Neural cell (in vitro differentiated cells): ENCODE results near the gene IRF2BPL. TPM values are rescaled to one million over a fixed set of nuclear protein-coding genes. Genes with fewer than 3 reads are reported as not detected.

ENCODE experiments used
- H2AFZ ChIP-seq: fragments of 200-600, 300-800 bp; sonication (generic), shearing (Covaris generic); 2 replicates; pipeline ENCODE4 v1.6.0; 2014; ENCODE audit warnings: low read depth, mild to moderate bottlenecking, antibody characterized with exemption, low read length, moderate library complexity
- H3F3A ChIP-seq: fragments of 200-600 bp; shearing (Covaris generic); 2 replicates; pipeline ENCODE4 v1.6.1; 2016; ENCODE audit warnings: mild to moderate bottlenecking, moderate library complexity, mixed read lengths, antibody characterized with exemption, low read length; ENCODE audit not compliant: insufficient read depth, poor library complexity, severe bottlenecking
- H3K27ac ChIP-seq: fragments of 200-600, 300-800 bp; sonication (generic), shearing (Covaris generic); 2 replicates; pipeline ENCODE4 v1.5.1; 2014; ENCODE audit warnings: mild to moderate bottlenecking, low read length, moderate library complexity
- H3K27me3 ChIP-seq: fragments of 300-800, 200-600 bp; sonication (generic), shearing (Covaris generic); 2 replicates; pipeline ENCODE4 v1.6.0; 2014; ENCODE audit warnings: mild to moderate bottlenecking, low read depth, low read length, moderate library complexity; ENCODE audit not compliant: insufficient read depth
- H3K36me3 ChIP-seq: fragments of 300-800, 200-600 bp; sonication (generic), shearing (Covaris generic); 2 replicates; pipeline ENCODE4 v1.5.1; 2014; ENCODE audit warnings: mild to moderate bottlenecking, antibody characterized with exemption, low read length, moderate library complexity; ENCODE audit not compliant: insufficient read depth
- H3K4me2 ChIP-seq: fragments of 300-800, 200-600 bp; sonication (generic), shearing (Covaris generic); 2 replicates; pipeline ENCODE4 v1.6.0; 2014; ENCODE audit warnings: mild to moderate bottlenecking, low read length
- H3K4me3 ChIP-seq: fragments of 300-800, 200-600 bp; sonication (generic), shearing (Covaris generic); 2 replicates; pipeline ENCODE4 v1.5.1; 2014; ENCODE audit warnings: mild to moderate bottlenecking, low read length, moderate library complexity
- H3K79me2 ChIP-seq: fragments of 200-600 bp; shearing (Covaris generic); replicated peaks from 2 replicates; pipeline ENCODE4 v1.6.0; 2014; ENCODE audit warnings: mild to moderate bottlenecking, low read length, moderate library complexity; ENCODE audit not compliant: insufficient read depth
- H3K9ac ChIP-seq: fragments of 300-800, 200-600 bp; sonication (generic), shearing (Covaris generic); 2 replicates; pipeline ENCODE4 v1.6.1; 2016; ENCODE audit warnings: mild to moderate bottlenecking, low read length, mixed read lengths
- H3K9me2 ChIP-seq: fragments of 200-600 bp; shearing (Covaris generic); 2 replicates; pipeline ENCODE4 v1.6.1; 2016; ENCODE audit warnings: mild to moderate bottlenecking, low read length, mixed read lengths; ENCODE audit not compliant: insufficient read depth
- H3K9me3 ChIP-seq: fragments of 200-600, 300-800 bp; sonication (generic), shearing (Covaris generic); 2 replicates; pipeline ENCODE4 v1.6.1; 2016; ENCODE audit warnings: mild to moderate bottlenecking, mixed run types, low read length, moderate library complexity, mixed read lengths
- H4K20me1 ChIP-seq: fragments of 200-600 bp; shearing (Covaris generic); 2 replicates; pipeline ENCODE4 v1.6.1; 2016; ENCODE audit warnings: mild to moderate bottlenecking, mixed run types; ENCODE audit not compliant: insufficient read depth
- EP300 ChIP-seq: fragments of 450-650 bp; conservative IDR thresholded peaks from 2 replicates; pipeline ENCODE4 v1.6.1; 2014; ENCODE audit warnings: antibody characterized with exemption, mild to moderate bottlenecking, moderate library complexity; ENCODE audit not compliant: poor library complexity, severe bottlenecking
- EZH2 ChIP-seq: fragments of 200-600, 300-800 bp; shearing (Covaris generic), sonication (generic); IDR thresholded peaks from 2 replicates; pipeline ENCODE4 v1.6.1; 2014; ENCODE audit warnings: antibody characterized with exemption, low read length, borderline replicate concordance, mild to moderate bottlenecking; ENCODE audit not compliant: insufficient read depth, poor library complexity, severe bottlenecking
- MXI1 ChIP-seq: fragments of 450-650 bp; conservative IDR thresholded peaks from 2 replicates; pipeline ENCODE4 v1.6.1; 2014; ENCODE audit warnings: antibody characterized with exemption, mild to moderate bottlenecking; ENCODE audit not compliant: poor library complexity, severe bottlenecking
- POLR2AphosphoS5 ChIP-seq: IDR thresholded peaks from 2 replicates; pipeline ENCODE4 v1.6.1; 2012
- RAD21 ChIP-seq: fragments of 450-650 bp; conservative IDR thresholded peaks from 2 replicates; pipeline ENCODE4 v1.6.1; 2014; ENCODE audit warnings: antibody characterized with exemption, mild to moderate bottlenecking, moderate library complexity
- SMC3 ChIP-seq: fragments of 450-650 bp; conservative IDR thresholded peaks from 2 replicates; pipeline ENCODE4 v1.6.1; 2014; ENCODE audit warnings: antibody characterized with exemption, mild to moderate bottlenecking, moderate library complexity; ENCODE audit not compliant: poor library complexity
- TAF1 ChIP-seq: IDR thresholded peaks from 2 replicates; pipeline ENCODE4 v1.6.1; 2012; ENCODE audit warnings: low read depth
- polyA plus RNA-seq: library from polyadenylated mRNA; depleted of rRNA; stranded (reverse); fragments of >200 nt; gene quantifications from 2 replicates; pipeline ENCODE4 v1.2.3, GENCODE V29; 2014
- TF ChIP-seq, protein P1 (sequence below): IDR thresholded peaks from 2 replicates; pipeline ENCODE4 v1.6.1; 2012; ENCODE audit warnings: borderline replicate concordance
- TF ChIP-seq, protein P2 (sequence below): fragments of 450-650 bp; IDR thresholded peaks from 2 replicates; pipeline ENCODE4 v1.5.1; 2014; ENCODE audit warnings: antibody characterized with exemption, mild to moderate bottlenecking, moderate library complexity; ENCODE audit not compliant: poor library complexity, severe bottlenecking

IRF2BPL gene
- polyA plus RNA-seq, 1 donor from 2014 or later = 42.9 TPM

DNA sequence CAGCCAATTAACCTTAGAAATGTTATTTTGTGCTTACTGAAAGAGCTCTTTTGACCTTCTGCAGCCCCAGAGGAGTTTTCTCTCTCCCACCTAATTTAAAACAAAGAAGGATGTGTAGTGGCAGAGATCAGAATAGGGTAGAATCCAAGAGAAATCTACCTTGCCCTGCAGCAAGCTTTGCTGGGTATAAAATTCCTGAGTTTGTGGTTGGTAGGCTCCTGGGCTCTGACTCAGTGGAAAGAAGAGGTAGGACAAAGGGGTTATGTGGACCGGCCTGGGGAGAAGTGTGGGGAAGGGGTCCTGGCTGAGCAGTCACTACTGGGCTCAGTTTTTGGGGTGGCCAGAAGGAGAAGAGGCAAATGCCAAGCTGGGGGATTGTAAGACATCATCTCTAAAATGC, 46.8 kb downstream of the IRF2BPL start:
- Histone ChIP-seq H3K79me2 (no peaks in the 10 kb centered on the region), H4K20me1 (no peaks in the 10 kb centered on the region), H3K27me3 (no peaks in the 10 kb centered on the region), H3K27ac (no peak overlapping the region), H3K4me3 (no peak overlapping the region), H3K9ac (no peak overlapping the region), H2AFZ (no peak overlapping the region), H3K36me3 (no peaks in the 10 kb centered on the region), H3K9me2 (no peaks in the 10 kb centered on the region), H3F3A (no peaks in the 10 kb centered on the region), H3K4me2 (no peak overlapping the region), H3K9me3 (no peaks in the 10 kb centered on the region)
- no peak for TF ChIP-seq MXI1
- TF ChIP-seq, protein P1, sequence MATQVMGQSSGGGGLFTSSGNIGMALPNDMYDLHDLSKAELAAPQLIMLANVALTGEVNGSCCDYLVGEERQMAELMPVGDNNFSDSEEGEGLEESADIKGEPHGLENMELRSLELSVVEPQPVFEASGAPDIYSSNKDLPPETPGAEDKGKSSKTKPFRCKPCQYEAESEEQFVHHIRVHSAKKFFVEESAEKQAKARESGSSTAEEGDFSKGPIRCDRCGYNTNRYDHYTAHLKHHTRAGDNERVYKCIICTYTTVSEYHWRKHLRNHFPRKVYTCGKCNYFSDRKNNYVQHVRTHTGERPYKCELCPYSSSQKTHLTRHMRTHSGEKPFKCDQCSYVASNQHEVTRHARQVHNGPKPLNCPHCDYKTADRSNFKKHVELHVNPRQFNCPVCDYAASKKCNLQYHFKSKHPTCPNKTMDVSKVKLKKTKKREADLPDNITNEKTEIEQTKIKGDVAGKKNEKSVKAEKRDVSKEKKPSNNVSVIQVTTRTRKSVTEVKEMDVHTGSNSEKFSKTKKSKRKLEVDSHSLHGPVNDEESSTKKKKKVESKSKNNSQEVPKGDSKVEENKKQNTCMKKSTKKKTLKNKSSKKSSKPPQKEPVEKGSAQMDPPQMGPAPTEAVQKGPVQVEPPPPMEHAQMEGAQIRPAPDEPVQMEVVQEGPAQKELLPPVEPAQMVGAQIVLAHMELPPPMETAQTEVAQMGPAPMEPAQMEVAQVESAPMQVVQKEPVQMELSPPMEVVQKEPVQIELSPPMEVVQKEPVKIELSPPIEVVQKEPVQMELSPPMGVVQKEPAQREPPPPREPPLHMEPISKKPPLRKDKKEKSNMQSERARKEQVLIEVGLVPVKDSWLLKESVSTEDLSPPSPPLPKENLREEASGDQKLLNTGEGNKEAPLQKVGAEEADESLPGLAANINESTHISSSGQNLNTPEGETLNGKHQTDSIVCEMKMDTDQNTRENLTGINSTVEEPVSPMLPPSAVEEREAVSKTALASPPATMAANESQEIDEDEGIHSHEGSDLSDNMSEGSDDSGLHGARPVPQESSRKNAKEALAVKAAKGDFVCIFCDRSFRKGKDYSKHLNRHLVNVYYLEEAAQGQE = no peak
- TF ChIP-seq, protein P2, sequence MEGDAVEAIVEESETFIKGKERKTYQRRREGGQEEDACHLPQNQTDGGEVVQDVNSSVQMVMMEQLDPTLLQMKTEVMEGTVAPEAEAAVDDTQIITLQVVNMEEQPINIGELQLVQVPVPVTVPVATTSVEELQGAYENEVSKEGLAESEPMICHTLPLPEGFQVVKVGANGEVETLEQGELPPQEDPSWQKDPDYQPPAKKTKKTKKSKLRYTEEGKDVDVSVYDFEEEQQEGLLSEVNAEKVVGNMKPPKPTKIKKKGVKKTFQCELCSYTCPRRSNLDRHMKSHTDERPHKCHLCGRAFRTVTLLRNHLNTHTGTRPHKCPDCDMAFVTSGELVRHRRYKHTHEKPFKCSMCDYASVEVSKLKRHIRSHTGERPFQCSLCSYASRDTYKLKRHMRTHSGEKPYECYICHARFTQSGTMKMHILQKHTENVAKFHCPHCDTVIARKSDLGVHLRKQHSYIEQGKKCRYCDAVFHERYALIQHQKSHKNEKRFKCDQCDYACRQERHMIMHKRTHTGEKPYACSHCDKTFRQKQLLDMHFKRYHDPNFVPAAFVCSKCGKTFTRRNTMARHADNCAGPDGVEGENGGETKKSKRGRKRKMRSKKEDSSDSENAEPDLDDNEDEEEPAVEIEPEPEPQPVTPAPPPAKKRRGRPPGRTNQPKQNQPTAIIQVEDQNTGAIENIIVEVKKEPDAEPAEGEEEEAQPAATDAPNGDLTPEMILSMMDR = no peak
- no peak for TF ChIP-seq RAD21
- no peak for TF ChIP-seq SMC3
- TF ChIP-seq EZH2 = no peak
- TF ChIP-seq EP300 = no peak
- TF ChIP-seq TAF1 = no peak
- TF ChIP-seq POLR2AphosphoS5 = no peak

DNA sequence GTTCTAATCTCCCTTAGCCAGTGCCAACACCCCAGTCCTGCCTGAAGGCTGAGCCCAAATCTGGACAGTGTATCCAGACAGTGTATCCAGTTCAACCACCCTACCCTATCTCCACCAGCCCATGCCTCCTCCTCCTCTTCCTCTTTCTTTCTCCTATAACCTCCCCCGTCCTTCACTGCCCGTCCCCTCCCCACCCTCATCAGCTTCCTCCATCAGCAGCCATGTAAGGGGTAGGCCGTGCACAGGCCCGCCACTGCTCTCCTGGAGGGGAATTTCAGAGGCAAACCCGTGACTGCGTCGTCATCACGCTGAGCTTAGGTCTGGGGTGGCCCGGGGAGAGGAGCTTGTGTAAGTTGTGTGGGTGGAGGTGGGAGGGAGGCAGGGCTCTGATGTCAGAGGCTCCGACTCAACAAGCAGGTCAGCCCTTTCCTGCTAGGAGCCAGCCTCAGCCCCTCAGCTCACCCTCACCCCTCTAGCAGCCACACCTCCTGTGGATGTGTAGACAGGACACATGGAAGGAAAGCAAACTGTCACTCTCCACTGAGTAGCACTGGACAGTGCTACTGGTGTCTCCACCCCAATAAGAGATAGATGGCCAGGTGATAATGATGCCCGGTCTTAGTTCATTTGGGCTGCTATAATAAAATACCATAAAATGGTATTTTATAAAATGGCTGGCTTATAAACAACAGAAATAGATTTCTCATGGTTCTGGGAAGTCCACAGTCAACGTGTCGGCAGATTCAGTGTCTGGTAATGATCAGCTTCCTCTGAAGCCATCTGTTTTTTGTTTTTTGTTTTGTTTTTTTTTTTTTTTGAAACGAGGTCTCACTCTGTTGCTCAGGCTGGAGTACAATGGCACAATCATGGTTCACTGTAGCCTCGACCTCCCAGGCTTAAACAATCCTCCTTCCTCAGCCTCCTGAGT, 50.5 kb downstream of the IRF2BPL start:
- Histone ChIP-seq H3K4me2 (no peak overlapping the region), H3K4me3 (no peak overlapping the region), H4K20me1 (no peaks in the 10 kb centered on the region), H2AFZ (no peak overlapping the region), H3K36me3 (no peaks in the 10 kb centered on the region), H3K9ac (no peak overlapping the region), H3K9me2 (no peaks in the 10 kb centered on the region), H3K27ac (no peak overlapping the region), H3F3A (no peaks in the 10 kb centered on the region), H3K27me3 (no peaks in the 10 kb centered on the region), H3K9me3 (no peaks in the 10 kb centered on the region), H3K79me2 (no peaks in the 10 kb centered on the region)
- TF ChIP-seq EP300 = no peak
- TF ChIP-seq, protein P2 = no peak
- TF ChIP-seq, protein P1 = no peak
